Neuronal stem cell (in vitro differentiated cells): ENCODE results near the gene NPR2.

Experiments used
- DNase-seq: peaks from one replicate; pipeline ENCODE4 v3.0.0-alpha.2; 2013; ENCODE audit warnings: low spot score
- H2AFZ ChIP-seq: one replicate; pipeline ENCODE4 v1.6.1; 2013; ENCODE audit warnings: mild to moderate bottlenecking, low read length, inconsistent platforms
- H2AK5ac ChIP-seq: 2 replicates; pipeline ENCODE4 v1.6.1; 2013; ENCODE audit warnings: low read depth, mild to moderate bottlenecking, inconsistent platforms, low read length, moderate library complexity, mixed read lengths
- H2BK120ac ChIP-seq: 2 replicates; pipeline ENCODE4 v1.6.1; 2013; ENCODE audit warnings: low read depth, mild to moderate bottlenecking, inconsistent platforms, low read length, moderate library complexity, mixed read lengths
- H2BK12ac ChIP-seq: one replicate; pipeline ENCODE4 v1.6.1; 2013; ENCODE audit warnings: low read length, inconsistent platforms
- H2BK15ac ChIP-seq: 2 replicates; pipeline ENCODE4 v1.6.1; 2013; ENCODE audit warnings: mild to moderate bottlenecking, low read length, inconsistent platforms, mixed read lengths
- H2BK5ac ChIP-seq: one replicate; pipeline ENCODE4 v1.6.1; 2013; ENCODE audit warnings: inconsistent platforms, mild to moderate bottlenecking, low read length, moderate library complexity
- H3K14ac ChIP-seq: one replicate; pipeline ENCODE4 v1.6.1; 2013; ENCODE audit warnings: low read length, inconsistent platforms
- H3K18ac ChIP-seq: 2 replicates; pipeline ENCODE4 v1.6.1; 2013; ENCODE audit warnings: low read length, inconsistent platforms
- H3K23ac ChIP-seq: 2 replicates; pipeline ENCODE4 v1.6.1; 2013; ENCODE audit warnings: low read depth, mild to moderate bottlenecking, mixed read lengths, low read length, inconsistent platforms; ENCODE audit not compliant: poor library complexity
- H3K27ac ChIP-seq: replicated peaks from 3 replicates; pipeline ENCODE4 v1.5.1; 2013; ENCODE audit warnings: low read length, inconsistent platforms
- H3K27me3 ChIP-seq, 3 experiments: 2 replicates each; pipeline ENCODE4 v1.6.1; 2013; ENCODE audit warnings: low read length in 3 of 3, mild to moderate bottlenecking in 2 of 3, inconsistent platforms in 1 of 3, low read depth in 1 of 3, mixed read lengths in 1 of 3, moderate library complexity in 1 of 3; ENCODE audit not compliant: control insufficient read depth in 3 of 3, insufficient read depth in 3 of 3
- H3K36me3 ChIP-seq, 2 donors: replicated peaks in 1 of 2; 2 replicates each; pipeline ENCODE4 v1.6.1; 2013; ENCODE audit warnings: low read length in 2 of 2; ENCODE audit not compliant: control insufficient read depth in 2 of 2, insufficient read depth in 2 of 2
- H3K4ac ChIP-seq: 2 replicates; pipeline ENCODE4 v1.6.1; 2013; ENCODE audit warnings: inconsistent platforms, mild to moderate bottlenecking, low read length, moderate library complexity
- H3K4me1 ChIP-seq, 2 donors: 1 replicate in 1 of 2; 2 replicates in 1 of 2; pipeline ENCODE4 v1.6.1; 2013; ENCODE audit warnings: low read length in 2 of 2, low read depth in 1 of 2; ENCODE audit not compliant: control insufficient read depth in 2 of 2, insufficient read depth in 1 of 2
- H3K4me2 ChIP-seq: one replicate; pipeline ENCODE4 v1.6.1; 2013; ENCODE audit warnings: mild to moderate bottlenecking, low read length, inconsistent platforms; ENCODE audit not compliant: insufficient read depth, poor library complexity, severe bottlenecking
- H3K4me3 ChIP-seq, 2 donors: 2 replicates each; pipeline ENCODE4 v1.5.1; 2013; ENCODE audit warnings: low read length in 2 of 2, mild to moderate bottlenecking in 2 of 2, inconsistent platforms in 1 of 2, moderate library complexity in 1 of 2
- H3K79me1 ChIP-seq: one replicate; pipeline ENCODE4 v1.6.1; 2013; ENCODE audit warnings: low read depth, mild to moderate bottlenecking, inconsistent platforms, low read length, moderate library complexity
- H3K9ac ChIP-seq: one replicate; pipeline ENCODE4 v1.6.1; 2013; ENCODE audit warnings: mild to moderate bottlenecking, low read depth, low read length, inconsistent platforms; ENCODE audit not compliant: poor library complexity
- H3K9me3 ChIP-seq, 2 donors: replicated peaks in 1 of 2; 2 replicates each; pipeline versions ENCODE3 to v1.6.1; 2013; ENCODE audit warnings: low read length in 2 of 2, mild to moderate bottlenecking in 2 of 2, inconsistent platforms in 1 of 2, low read depth in 1 of 2, mixed read lengths in 1 of 2, moderate library complexity in 1 of 2; ENCODE audit not compliant: control insufficient read depth in 2 of 2, insufficient read depth in 1 of 2
- H4K8ac ChIP-seq: one replicate; pipeline ENCODE4 v1.6.1; 2013; ENCODE audit warnings: low read depth, mild to moderate bottlenecking, inconsistent platforms, low read length, moderate library complexity
- H4K91ac ChIP-seq: one replicate; pipeline ENCODE4 v1.6.1; 2013; ENCODE audit warnings: low read length, low read depth, mild to moderate bottlenecking, inconsistent platforms; ENCODE audit not compliant: poor library complexity
- WGBS, 2 donors: extraction: QIAGEN DNeasy Blood & Tissue Kit; methylation state at CpG; one replicate each; pipeline ENCODE4 v1.1.7; 2013; ENCODE audit warnings: missing lambda C conversion rate in 2 of 2, mixed read lengths in 1 of 2; ENCODE audit not compliant: insufficient read length in 2 of 2, insufficient replicate concordance in 1 of 2; ENCODE audit errors: extremely low coverage in 2 of 2; 5-methylcytosine and 5-hydroxymethylcytosine counted together

Gene NPR2

GRCh38 chr9:35755071-35755470 is 36.3 kb upstream of the NPR2 start:
- no peak overlapping the region for H2BK5ac ChIP-seq
- H3K36me3 ChIP-seq = peaks cover 34 to 63% of the 10 kb centered on the region in 2 donors
- no peak overlapping the region for H2BK15ac ChIP-seq
- H3K14ac ChIP-seq = no peak overlapping the region
- no peak overlapping the region for H2BK120ac ChIP-seq
- H2AFZ ChIP-seq = no peak overlapping the region
- no peaks in the 10 kb centered on the region for H3K79me1 ChIP-seq
- H3K27ac ChIP-seq = no peak overlapping the region
- H3K27me3 ChIP-seq = no peaks in the 10 kb centered on the region
- no peak overlapping the region for H3K4me3 ChIP-seq
- no CpG with 5 or more reads among the region's 4 CpGs for WGBS, 2 donors
- H3K4me2 ChIP-seq = no peak overlapping the region
- no peak overlapping the region for H2AK5ac ChIP-seq
- DNase-seq = no peak
- no peak overlapping the region for H3K4ac ChIP-seq
- no peaks in the 10 kb centered on the region for H3K9me3 ChIP-seq
- H4K8ac ChIP-seq = no peak overlapping the region
- H3K4me1 ChIP-seq = peaks cover 3% of the 10 kb centered on the region in 2 donors
- no peak overlapping the region for H2BK12ac ChIP-seq
- H3K18ac ChIP-seq = no peak overlapping the region
- no peak overlapping the region for H4K91ac ChIP-seq
- no peak overlapping the region for H3K23ac ChIP-seq
- no peak overlapping the region for H3K9ac ChIP-seq

GRCh38 chr9:35756275-35757225 is 34.8 kb upstream of the NPR2 start:
- Histone ChIP-seq H2BK15ac (peak overlapping the region; percentile 61), H2BK120ac (no peak overlapping the region), H3K18ac (peak overlapping the region; percentile 94), H3K27ac (peak overlapping the region; percentile 92), H2BK12ac (no peak overlapping the region), H3K14ac (no peak overlapping the region), H3K9me3 (no peaks in the 10 kb centered on the region), H3K23ac (peak overlapping the region; percentile 77), H2AFZ (no peak overlapping the region), H3K4me3 (peak overlapping the region; percentile 30 to 85), H3K79me1 (no peaks in the 10 kb centered on the region), H3K4me1 (peaks cover 1 to 3% of the 10 kb centered on the region in 2 donors), H2AK5ac (peak overlapping the region; percentile 60), H3K36me3 (peaks cover 25 to 52% of the 10 kb centered on the region in 2 donors), H4K91ac (no peak overlapping the region), H3K9ac (peak overlapping the region; percentile 90), H4K8ac (no peak overlapping the region), H3K4me2 (peak overlapping the region; percentile 77), H3K27me3 (no peaks in the 10 kb centered on the region), H3K4ac (no peak overlapping the region), H2BK5ac (peak overlapping the region; percentile 26)
- WGBS, 2 donors = no CpG with 5 or more reads among the region's 48 CpGs
- DNase-seq = peak; percentile 63

GRCh38 chr9:35757226-35757891 is 34.0 kb upstream of the NPR2 start:
- peak overlapping the region; percentile 92 for H3K27ac ChIP-seq
- DNase-seq = no peak
- H3K23ac ChIP-seq = no peak overlapping the region
- peak overlapping the region; percentile 77 for H3K4me2 ChIP-seq
- no peak overlapping the region for H2AK5ac ChIP-seq
- no peaks in the 10 kb centered on the region for H3K9me3 ChIP-seq
- WGBS, 2 donors = no CpG with 5 or more reads among the region's 20 CpGs
- H3K18ac ChIP-seq = peak overlapping the region; percentile 94
- no peak overlapping the region for H4K8ac ChIP-seq
- no peak overlapping the region for H3K14ac ChIP-seq
- no peak overlapping the region for H3K4ac ChIP-seq
- peak overlapping the region; percentile 30 to 85 for H3K4me3 ChIP-seq
- H3K36me3 ChIP-seq = peaks cover 17 to 44% of the 10 kb centered on the region in 2 donors
- peak overlapping the region; percentile 26 for H2BK5ac ChIP-seq
- peaks cover 3 to 5% of the 10 kb centered on the region in 2 donors for H3K4me1 ChIP-seq
- no peaks in the 10 kb centered on the region for H3K27me3 ChIP-seq
- peak overlapping the region; percentile 90 for H3K9ac ChIP-seq
- H2BK120ac ChIP-seq = no peak overlapping the region
- peaks cover 2% of the 10 kb centered on the region for H3K79me1 ChIP-seq
- peak overlapping the region; percentile 61 for H2BK15ac ChIP-seq
- H2BK12ac ChIP-seq = no peak overlapping the region
- H2AFZ ChIP-seq = no peak overlapping the region
- no peak overlapping the region for H4K91ac ChIP-seq

GRCh38 chr9:35757892-35758275 is 33.5 kb upstream of the NPR2 start:
- Histone ChIP-seq H3K9me3 (no peaks in the 10 kb centered on the region), H3K4ac (no peak overlapping the region), H3K27me3 (no peaks in the 10 kb centered on the region), H4K8ac (no peak overlapping the region), H2BK15ac (no peak overlapping the region), H3K14ac (no peak overlapping the region), H2AK5ac (no peak overlapping the region), H3K18ac (no peak overlapping the region), H3K4me3 (no peak overlapping the region), H2BK120ac (no peak overlapping the region), H2BK5ac (no peak overlapping the region), H3K4me2 (no peak overlapping the region), H3K79me1 (peaks cover 2% of the 10 kb centered on the region), H3K4me1 (peaks cover 3 to 5% of the 10 kb centered on the region in 2 donors), H3K23ac (no peak overlapping the region), H3K36me3 (peaks cover 12 to 38% of the 10 kb centered on the region in 2 donors), H2AFZ (no peak overlapping the region), H3K27ac (peak overlapping the region; percentile 59), H2BK12ac (no peak overlapping the region), H3K9ac (no peak overlapping the region), H4K91ac (no peak overlapping the region)
- no peak for DNase-seq
